ENCODE measurements around the gene B3GALT4. TPM values are rescaled to one million over a fixed set of nuclear protein-coding genes. Genes with fewer than 3 reads are reported as not detected.
"Not testable (repeated sequence)": the region's sequence is repeated elsewhere in the genome, so short reads cannot be mapped to it uniquely, and the experiment has no call there.

The B3GALT4 gene
- total RNA-seq, 6 donors from 2014 or later, result 20.1 to 29.7 (median 23.2) TPM

DNA sequence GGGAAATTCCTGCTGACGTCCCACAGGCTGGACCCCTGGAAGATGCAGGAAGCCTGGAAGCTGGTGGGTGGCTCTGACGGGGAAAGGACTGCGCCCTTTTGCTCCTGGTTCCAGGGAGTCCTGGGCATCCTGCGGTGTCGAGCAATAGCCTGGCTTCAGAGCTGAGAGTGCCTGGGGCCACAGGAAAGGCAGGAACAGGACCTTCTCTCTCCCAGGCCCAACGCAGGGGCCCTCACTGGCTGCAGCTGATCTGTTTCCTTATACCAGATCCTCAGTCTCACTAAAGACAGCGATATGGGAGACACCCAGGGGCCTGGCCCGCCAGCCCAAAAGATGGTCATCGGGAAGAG is 1.4 kb downstream of the B3GALT4 start:
- Histone ChIP-seq H3K4me1 (peaks cover 40 to 58% (median 49%) of the 10 kb centered on the region in 4 donors), H3K27me3 (no peaks in the 10 kb centered on the region), H3K9me3 (no peaks in the 10 kb centered on the region), H3K4me3 (peak overlapping the region in 2 of 4 donors; percentile 67 to 79), H3K27ac (peak overlapping the region; percentile 89 to 97 (median 92)), H3K36me3 (peaks cover 0 to 80% (median 46%) of the 10 kb centered on the region in 4 donors)
- no peak for TF ChIP-seq POLR2AphosphoS5 (IDR thresholded peaks at IDR 0.05)
- no peak for TF ChIP-seq POLR2A (IDR thresholded peaks at IDR 0.05)
- TF ChIP-seq, protein P1, sequence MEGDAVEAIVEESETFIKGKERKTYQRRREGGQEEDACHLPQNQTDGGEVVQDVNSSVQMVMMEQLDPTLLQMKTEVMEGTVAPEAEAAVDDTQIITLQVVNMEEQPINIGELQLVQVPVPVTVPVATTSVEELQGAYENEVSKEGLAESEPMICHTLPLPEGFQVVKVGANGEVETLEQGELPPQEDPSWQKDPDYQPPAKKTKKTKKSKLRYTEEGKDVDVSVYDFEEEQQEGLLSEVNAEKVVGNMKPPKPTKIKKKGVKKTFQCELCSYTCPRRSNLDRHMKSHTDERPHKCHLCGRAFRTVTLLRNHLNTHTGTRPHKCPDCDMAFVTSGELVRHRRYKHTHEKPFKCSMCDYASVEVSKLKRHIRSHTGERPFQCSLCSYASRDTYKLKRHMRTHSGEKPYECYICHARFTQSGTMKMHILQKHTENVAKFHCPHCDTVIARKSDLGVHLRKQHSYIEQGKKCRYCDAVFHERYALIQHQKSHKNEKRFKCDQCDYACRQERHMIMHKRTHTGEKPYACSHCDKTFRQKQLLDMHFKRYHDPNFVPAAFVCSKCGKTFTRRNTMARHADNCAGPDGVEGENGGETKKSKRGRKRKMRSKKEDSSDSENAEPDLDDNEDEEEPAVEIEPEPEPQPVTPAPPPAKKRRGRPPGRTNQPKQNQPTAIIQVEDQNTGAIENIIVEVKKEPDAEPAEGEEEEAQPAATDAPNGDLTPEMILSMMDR (IDR thresholded peaks at IDR 0.05), result no peak
- no peak for TF ChIP-seq EP300 (IDR thresholded peaks at IDR 0.05)
- DNase-seq, result no peak
- ATAC-seq (ENCODE audit: low FRiP score in 2 of 2), result no peak
- 74 to 82% methylated on average over 7 to 8 of the region's 9 CpGs for WGBS, 2 donors

DNA sequence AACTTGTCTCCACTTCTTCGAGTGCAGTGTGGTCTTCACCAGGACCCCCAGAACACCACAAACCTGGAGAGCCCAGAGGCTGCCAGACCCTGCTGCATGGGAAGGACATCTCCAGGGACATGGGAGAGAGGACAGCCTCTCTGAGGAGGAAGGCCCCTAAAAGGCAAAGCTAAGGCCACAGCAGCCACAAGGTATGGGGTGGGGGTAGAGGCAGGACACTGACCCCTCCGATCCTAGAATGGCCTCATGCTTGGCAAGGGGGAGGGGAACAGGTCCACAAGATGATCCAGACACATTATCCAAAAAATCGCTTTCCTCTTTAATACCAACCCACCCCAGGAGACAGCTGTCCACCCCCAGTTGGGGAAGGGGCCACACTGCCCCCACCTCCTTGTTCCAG is 1.9 kb downstream of the B3GALT4 start:
- Histone ChIP-seq H3K27ac (peak overlapping the region in 2 of 4 donors; percentile 94 to 97), H3K4me3 (no peak overlapping the region), H3K9me3 (no peaks in the 10 kb centered on the region), H3K36me3 (peaks cover 0 to 79% (median 47%) of the 10 kb centered on the region in 4 donors), H3K4me1 (peaks cover 35 to 53% (median 44%) of the 10 kb centered on the region in 4 donors), H3K27me3 (no peaks in the 10 kb centered on the region)
- ATAC-seq (ENCODE audit: low FRiP score in 2 of 2) (no peak), DNase-seq (no peak)
- TF ChIP-seq, protein P1 (IDR thresholded peaks at IDR 0.05), result no peak
- no peak for TF ChIP-seq POLR2AphosphoS5 (IDR thresholded peaks at IDR 0.05)
- no peak for TF ChIP-seq POLR2A (IDR thresholded peaks at IDR 0.05)
- TF ChIP-seq EP300 (IDR thresholded peaks at IDR 0.05), result no peak
- WGBS, 2 donors, result 91 to 94% methylated on average over 3 of the region's 3 CpGs

DNA sequence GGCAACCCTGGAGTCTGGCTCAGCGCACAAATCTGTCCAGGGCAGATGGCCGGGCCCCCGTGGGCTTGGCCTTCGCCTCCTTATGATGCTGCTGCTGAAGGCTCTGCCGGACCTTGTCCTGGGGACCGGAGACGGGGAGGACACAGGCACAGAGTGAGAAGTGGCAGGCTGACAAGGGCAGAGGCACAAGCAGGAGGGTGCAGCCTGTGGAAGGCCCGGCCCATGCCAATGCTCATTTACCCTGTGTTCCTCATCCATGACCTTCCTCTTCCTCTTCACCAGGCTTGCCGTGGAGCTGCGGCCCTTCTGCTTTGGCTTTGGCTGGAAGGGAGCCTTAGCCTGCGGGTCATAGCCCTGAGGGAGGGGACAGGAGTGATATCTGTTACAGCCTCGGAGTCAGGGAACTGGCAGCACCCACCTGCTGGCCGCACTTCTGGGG is 2.4 kb downstream of the B3GALT4 start:
- Histone ChIP-seq H3K27me3 (no peaks in the 10 kb centered on the region), H3K36me3 (peaks cover 0 to 79% (median 45%) of the 10 kb centered on the region in 4 donors), H3K27ac (peak overlapping the region in 2 of 4 donors; percentile 17 to 97), H3K9me3 (no peaks in the 10 kb centered on the region), H3K4me1 (peaks cover 31 to 48% (median 40%) of the 10 kb centered on the region in 4 donors), H3K4me3 (no peak overlapping the region)
- no peak for TF ChIP-seq POLR2AphosphoS5 (IDR thresholded peaks at IDR 0.05)
- TF ChIP-seq, protein P1 (IDR thresholded peaks at IDR 0.05), result no peak
- TF ChIP-seq POLR2A (IDR thresholded peaks at IDR 0.05), result no peak
- TF ChIP-seq EP300 (IDR thresholded peaks at IDR 0.05), result no peak
- ATAC-seq (ENCODE audit: low FRiP score in 2 of 2), result no peak
- DNase-seq, result peak in 1 of 2 donors; percentile 64
- 79 to 88% methylated on average over 3 to 13 of the region's 13 CpGs for WGBS, 2 donors

DNA sequence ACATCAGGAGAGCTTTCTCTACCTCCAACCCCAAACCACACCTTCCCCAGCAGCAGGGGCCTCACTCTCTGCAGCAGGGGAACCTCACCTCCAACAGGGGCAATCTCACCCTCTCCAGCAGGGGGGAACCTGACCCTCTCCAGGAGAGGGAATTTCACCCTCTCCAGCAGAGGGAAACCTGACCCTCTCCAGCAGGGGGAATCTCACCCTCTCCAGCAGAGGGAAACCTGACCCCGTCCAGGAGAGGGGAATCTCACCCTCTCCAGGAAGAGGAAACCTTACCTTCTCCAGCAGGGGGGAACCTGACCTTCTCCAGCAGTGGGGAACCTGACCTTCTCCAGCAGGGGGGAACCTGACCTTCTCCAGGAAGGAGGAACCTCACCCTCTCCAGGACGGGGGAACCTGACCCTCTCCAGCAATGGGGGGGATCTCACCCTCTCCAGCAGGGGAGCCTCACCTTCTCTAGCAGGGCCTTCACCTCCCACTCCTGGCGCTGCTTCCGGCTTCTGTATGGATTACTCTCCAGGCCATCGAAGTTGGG is 3.1 kb downstream of the B3GALT4 start:
- peaks cover 0 to 79% (median 42%) of the 10 kb centered on the region in 4 donors for H3K36me3 ChIP-seq
- H3K4me3 ChIP-seq, result no peak overlapping the region
- H3K9me3 ChIP-seq, result no peaks in the 10 kb centered on the region
- peaks cover 23 to 41% (median 32%) of the 10 kb centered on the region in 4 donors for H3K4me1 ChIP-seq
- 65 to 72% methylated on average over 4 to 5 of the region's 5 CpGs for WGBS, 2 donors
- TF ChIP-seq POLR2AphosphoS5 (IDR thresholded peaks at IDR 0.05), result no peak
- no peak for TF ChIP-seq EP300 (IDR thresholded peaks at IDR 0.05)
- TF ChIP-seq, protein P1 (IDR thresholded peaks at IDR 0.05), result peak in 3 of 6 experiments; percentile 39 to 57 (median 39)
- no peak for TF ChIP-seq POLR2A (IDR thresholded peaks at IDR 0.05)
- H3K27me3 ChIP-seq, result no peaks in the 10 kb centered on the region
- peak overlapping the region in 1 of 4 donors; percentile 6 for H3K27ac ChIP-seq
- DNase-seq (no peak), ATAC-seq (ENCODE audit: low FRiP score in 2 of 2) (no peak)

DNA sequence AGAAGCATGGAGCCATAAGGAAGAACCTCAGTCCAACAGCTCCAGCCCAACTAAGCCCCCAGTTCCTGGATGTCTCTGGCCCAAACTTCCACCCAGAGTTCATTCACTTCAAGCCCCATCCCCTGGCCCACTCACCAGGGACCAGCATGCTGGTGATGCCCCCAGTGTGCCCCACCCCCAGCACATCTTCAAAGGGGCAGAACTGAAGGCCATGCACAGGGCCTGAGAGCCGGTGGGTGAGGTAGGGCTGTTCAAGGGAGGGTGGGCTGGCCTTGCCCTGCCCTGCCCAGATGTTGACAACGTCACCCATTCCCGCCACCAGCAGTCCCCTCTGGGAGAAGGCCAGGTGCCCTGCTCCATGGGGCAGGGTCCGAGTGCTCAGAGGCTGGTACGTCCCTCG is 3.6 kb downstream of the B3GALT4 start:
- peaks cover 18 to 36% (median 29%) of the 10 kb centered on the region in 4 donors for H3K4me1 ChIP-seq
- no peaks in the 10 kb centered on the region for H3K27me3 ChIP-seq
- no peak for TF ChIP-seq POLR2AphosphoS5 (IDR thresholded peaks at IDR 0.05)
- TF ChIP-seq, protein P1 (IDR thresholded peaks at IDR 0.05), result no peak
- no peak for TF ChIP-seq EP300 (IDR thresholded peaks at IDR 0.05)
- TF ChIP-seq POLR2A (IDR thresholded peaks at IDR 0.05), result no peak
- DNase-seq, result no peak
- H3K9me3 ChIP-seq, result no peaks in the 10 kb centered on the region
- peaks cover 0 to 79% (median 41%) of the 10 kb centered on the region in 4 donors for H3K36me3 ChIP-seq
- H3K4me3 ChIP-seq, result no peak overlapping the region
- 93 to 100% methylated on average over 2 to 6 of the region's 6 CpGs for WGBS, 2 donors
- no peak for ATAC-seq (ENCODE audit: low FRiP score in 2 of 2)
- peak overlapping the region in 2 of 4 donors; percentile 6 to 34 for H3K27ac ChIP-seq

DNA sequence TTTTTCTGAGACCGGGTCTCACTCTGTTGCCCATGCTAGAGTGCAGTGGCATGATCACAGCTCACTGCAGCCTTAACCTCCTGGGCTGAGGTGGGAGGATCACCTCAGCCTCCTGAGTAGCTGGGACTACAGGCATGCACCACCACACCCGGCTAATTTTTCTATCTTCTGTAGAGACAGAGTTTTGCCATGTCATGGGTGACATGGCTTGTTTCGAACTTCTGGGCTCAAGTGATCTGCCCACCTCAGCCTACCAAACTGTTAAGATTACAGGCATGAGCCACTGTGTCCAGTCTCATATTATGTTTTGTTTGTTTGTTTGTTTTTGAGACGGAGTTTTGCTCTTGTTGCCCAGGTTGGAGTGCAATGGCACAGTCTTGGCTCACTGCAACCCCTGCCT is 8.3 kb downstream of the B3GALT4 start:
- not testable (repeated sequence) for H3K9me3 ChIP-seq; H3K27ac ChIP-seq; H3K4me3 ChIP-seq; H3K27me3 ChIP-seq; ATAC-seq (ENCODE audit: low FRiP score in 2 of 2); DNase-seq
- Histone ChIP-seq H3K36me3 (peaks cover 0 to 70% (median 36%) of the 10 kb centered on the region in 4 donors), H3K4me1 (peaks cover 12 to 18% (median 17%) of the 10 kb centered on the region in 4 donors)
- 86 to 94% methylated on average over 4 of the region's 4 CpGs for WGBS, 2 donors
